K562 (cell line): ENCODE data around the gene ZNF554. TPM values are rescaled to one million over a fixed set of nuclear protein-coding genes. Genes with fewer than 3 reads are reported as not detected.

Experiments
- HDAC2 ChIP-seq: fragments of 450-650 bp; IDR thresholded peaks from 2 replicates; pipeline ENCODE4 v1.6.1; 2016; ENCODE audit warnings: mild to moderate bottlenecking
- LEF1 ChIP-seq: fragments of 450-650 bp; IDR thresholded peaks from 2 replicates; pipeline ENCODE4 v1.6.1; 2016; ENCODE audit warnings: mild to moderate bottlenecking
- NFIC ChIP-seq: fragments of 450-650 bp; IDR thresholded peaks from 2 replicates; pipeline ENCODE4 v1.6.1; 2017; ENCODE audit warnings: mild to moderate bottlenecking, inconsistent platforms
- RBBP5 ChIP-seq: fragments of 200-600 bp; sonication (generic); IDR thresholded peaks from 2 replicates; pipeline ENCODE4 v1.6.1; 2012; ENCODE audit warnings: borderline replicate concordance, mild to moderate bottlenecking, low read length, control low read depth, inconsistent platforms; ENCODE audit not compliant: insufficient read depth, poor library complexity, severe bottlenecking
- RBM25 ChIP-seq: fragments of 200-400 bp; formaldehyde crosslinking; IDR thresholded peaks from 2 replicates; pipeline ENCODE4 v1.6.1; 2018; ENCODE audit warnings: low read length, low read depth, moderate library complexity; ENCODE audit not compliant: severe bottlenecking
- SP1 ChIP-seq: sonication (generic); formaldehyde crosslinking; IDR thresholded peaks from 2 replicates; pipeline ENCODE4 v1.8.1; 2022; ENCODE audit warnings: mild to moderate bottlenecking, missing genetic modification reagents
- TOE1 ChIP-seq, 2 experiments: fragments of 450-650 bp in 1 of 2; sonication (generic) in 1 of 2; formaldehyde crosslinking in 1 of 2; IDR thresholded peaks; 2 replicates each; pipeline versions ENCODE4 v1.7.1 to v1.8.0; 2016 to 2022; ENCODE audit warnings: borderline replicate concordance in 2 of 2, mild to moderate bottlenecking in 2 of 2, antibody characterized with exemption in 1 of 2, inconsistent platforms in 1 of 2, low read depth in 1 of 2, missing genetic modification reagents in 1 of 2, moderate library complexity in 1 of 2
- ZNF408 ChIP-seq: fragments of 250-450 bp; sonication (Bioruptor Pico); IDR thresholded peaks from 2 replicates; pipeline ENCODE4 v1.4.0; 2020; ENCODE audit warnings: low read depth, mild to moderate bottlenecking, moderate library complexity
- ZNF696 ChIP-seq: fragments of 250-450 bp; sonication (Bioruptor Pico); conservative IDR thresholded peaks from 2 replicates; pipeline ENCODE4 v1.4.0; 2020; ENCODE audit warnings: mild to moderate bottlenecking, moderate library complexity
- ZSCAN29 ChIP-seq: fragments of 450-650 bp; IDR thresholded peaks from 2 replicates; pipeline ENCODE4 v1.6.1; 2017
- polyA plus RNA-seq, 8 experiments: library from polyadenylated mRNA; depleted of rRNA in 4 of 8; stranded (reverse) in 5 of 8; unstranded in 3 of 8; fragments of >200 nt; fragmentation: Nextera tagmentation in 2 of 8; fragmentation: Illumina TruSeq in 1 of 8; extraction: Ambion mirVana in 2 of 8; extraction: Trizol in 1 of 8; gene quantifications; 2 replicates each; pipeline versions ENCODE4 v1.2.1 to v1.2.3, GENCODE V29; 2011 to 2014; ENCODE audit warnings: inconsistent platforms in 1 of 8, missing spikeins in 1 of 8
- total RNA-seq, 7 experiments: library from RNA; depleted of rRNA in 6 of 7; stranded (reverse); fragments of >200 nt in 6 of 7; fragmentation: Illumina TruSeq in 2 of 7; extraction: Trizol in 2 of 7; gene quantifications; 2 replicates each; pipeline versions ENCODE4 v1.2.1 to v1.2.3, GENCODE V29; 2011 to 2021; ENCODE audit warnings: low replicate concordance in 1 of 7
- TF ChIP-seq, protein P1 (sequence below): fragments of 450-650 bp; IDR thresholded peaks from 2 replicates; pipeline ENCODE4 v1.6.1; 2016; ENCODE audit warnings: mild to moderate bottlenecking, moderate library complexity
- TF ChIP-seq, protein P2 (sequence below): fragments of 450-650 bp; IDR thresholded peaks from 2 replicates; pipeline ENCODE4 v1.6.1; 2016; ENCODE audit warnings: borderline replicate concordance

The ZNF554 gene
- total and polyA plus RNA-seq, 9 of the 15 experiments (the other 6 are each of a cell fraction or from before 2014, with no cell fraction given), result 0.07 to 1.8 (median 1.1) TPM

DNA sequence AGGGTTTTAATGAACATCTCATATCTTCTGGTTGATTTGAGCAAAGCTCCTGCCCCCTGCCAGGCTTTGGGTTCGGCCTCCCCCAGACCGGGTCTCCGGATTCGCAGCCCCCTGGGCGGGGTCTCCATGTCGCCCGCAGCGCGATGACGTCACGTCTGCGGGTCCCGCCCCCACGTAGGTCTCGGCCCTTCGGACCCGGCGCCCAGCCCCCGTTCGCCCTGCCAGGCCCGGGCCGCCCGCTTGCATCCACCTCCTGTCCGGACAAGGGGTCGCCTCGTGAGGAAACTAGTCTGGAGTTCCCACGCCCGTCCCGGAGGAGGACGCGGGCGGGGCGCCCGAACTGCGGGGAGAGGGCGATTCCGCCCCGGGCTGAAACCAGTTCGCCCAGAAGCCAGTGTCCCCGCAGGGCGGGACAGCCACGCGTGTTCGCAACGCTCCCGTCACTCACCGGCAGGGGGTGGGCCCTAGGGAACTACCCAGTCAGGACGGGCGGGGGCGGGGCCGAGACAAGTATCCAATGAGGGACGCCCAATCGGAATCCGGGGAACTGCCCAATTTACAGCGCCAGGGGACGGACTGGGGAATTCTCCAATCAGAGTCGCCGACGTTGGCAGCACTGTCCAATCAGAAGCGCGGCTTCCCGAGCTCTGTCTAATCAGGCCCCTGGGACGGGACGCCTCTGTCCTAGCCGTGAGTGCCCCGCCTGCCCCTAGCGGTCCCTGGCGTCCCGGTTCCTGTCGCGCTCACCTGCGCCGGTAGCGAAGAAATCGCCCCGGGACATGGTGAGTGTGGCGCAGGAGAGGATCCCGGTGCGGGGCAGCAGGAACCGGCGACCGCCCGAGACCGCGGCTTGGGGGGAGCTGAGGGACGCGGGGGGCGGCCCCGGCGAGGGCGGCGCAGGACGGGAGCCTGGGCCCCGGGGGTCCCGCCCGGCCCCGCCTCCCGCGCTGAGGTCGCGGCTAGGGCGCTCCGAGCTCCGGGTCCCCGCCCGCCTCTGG, 21.4 kb downstream of the ZNF554 start, which contains the start of gene ZNF555 (continued):
- TF ChIP-seq RBBP5, result peak; percentile 85
- TF ChIP-seq, protein P1, sequence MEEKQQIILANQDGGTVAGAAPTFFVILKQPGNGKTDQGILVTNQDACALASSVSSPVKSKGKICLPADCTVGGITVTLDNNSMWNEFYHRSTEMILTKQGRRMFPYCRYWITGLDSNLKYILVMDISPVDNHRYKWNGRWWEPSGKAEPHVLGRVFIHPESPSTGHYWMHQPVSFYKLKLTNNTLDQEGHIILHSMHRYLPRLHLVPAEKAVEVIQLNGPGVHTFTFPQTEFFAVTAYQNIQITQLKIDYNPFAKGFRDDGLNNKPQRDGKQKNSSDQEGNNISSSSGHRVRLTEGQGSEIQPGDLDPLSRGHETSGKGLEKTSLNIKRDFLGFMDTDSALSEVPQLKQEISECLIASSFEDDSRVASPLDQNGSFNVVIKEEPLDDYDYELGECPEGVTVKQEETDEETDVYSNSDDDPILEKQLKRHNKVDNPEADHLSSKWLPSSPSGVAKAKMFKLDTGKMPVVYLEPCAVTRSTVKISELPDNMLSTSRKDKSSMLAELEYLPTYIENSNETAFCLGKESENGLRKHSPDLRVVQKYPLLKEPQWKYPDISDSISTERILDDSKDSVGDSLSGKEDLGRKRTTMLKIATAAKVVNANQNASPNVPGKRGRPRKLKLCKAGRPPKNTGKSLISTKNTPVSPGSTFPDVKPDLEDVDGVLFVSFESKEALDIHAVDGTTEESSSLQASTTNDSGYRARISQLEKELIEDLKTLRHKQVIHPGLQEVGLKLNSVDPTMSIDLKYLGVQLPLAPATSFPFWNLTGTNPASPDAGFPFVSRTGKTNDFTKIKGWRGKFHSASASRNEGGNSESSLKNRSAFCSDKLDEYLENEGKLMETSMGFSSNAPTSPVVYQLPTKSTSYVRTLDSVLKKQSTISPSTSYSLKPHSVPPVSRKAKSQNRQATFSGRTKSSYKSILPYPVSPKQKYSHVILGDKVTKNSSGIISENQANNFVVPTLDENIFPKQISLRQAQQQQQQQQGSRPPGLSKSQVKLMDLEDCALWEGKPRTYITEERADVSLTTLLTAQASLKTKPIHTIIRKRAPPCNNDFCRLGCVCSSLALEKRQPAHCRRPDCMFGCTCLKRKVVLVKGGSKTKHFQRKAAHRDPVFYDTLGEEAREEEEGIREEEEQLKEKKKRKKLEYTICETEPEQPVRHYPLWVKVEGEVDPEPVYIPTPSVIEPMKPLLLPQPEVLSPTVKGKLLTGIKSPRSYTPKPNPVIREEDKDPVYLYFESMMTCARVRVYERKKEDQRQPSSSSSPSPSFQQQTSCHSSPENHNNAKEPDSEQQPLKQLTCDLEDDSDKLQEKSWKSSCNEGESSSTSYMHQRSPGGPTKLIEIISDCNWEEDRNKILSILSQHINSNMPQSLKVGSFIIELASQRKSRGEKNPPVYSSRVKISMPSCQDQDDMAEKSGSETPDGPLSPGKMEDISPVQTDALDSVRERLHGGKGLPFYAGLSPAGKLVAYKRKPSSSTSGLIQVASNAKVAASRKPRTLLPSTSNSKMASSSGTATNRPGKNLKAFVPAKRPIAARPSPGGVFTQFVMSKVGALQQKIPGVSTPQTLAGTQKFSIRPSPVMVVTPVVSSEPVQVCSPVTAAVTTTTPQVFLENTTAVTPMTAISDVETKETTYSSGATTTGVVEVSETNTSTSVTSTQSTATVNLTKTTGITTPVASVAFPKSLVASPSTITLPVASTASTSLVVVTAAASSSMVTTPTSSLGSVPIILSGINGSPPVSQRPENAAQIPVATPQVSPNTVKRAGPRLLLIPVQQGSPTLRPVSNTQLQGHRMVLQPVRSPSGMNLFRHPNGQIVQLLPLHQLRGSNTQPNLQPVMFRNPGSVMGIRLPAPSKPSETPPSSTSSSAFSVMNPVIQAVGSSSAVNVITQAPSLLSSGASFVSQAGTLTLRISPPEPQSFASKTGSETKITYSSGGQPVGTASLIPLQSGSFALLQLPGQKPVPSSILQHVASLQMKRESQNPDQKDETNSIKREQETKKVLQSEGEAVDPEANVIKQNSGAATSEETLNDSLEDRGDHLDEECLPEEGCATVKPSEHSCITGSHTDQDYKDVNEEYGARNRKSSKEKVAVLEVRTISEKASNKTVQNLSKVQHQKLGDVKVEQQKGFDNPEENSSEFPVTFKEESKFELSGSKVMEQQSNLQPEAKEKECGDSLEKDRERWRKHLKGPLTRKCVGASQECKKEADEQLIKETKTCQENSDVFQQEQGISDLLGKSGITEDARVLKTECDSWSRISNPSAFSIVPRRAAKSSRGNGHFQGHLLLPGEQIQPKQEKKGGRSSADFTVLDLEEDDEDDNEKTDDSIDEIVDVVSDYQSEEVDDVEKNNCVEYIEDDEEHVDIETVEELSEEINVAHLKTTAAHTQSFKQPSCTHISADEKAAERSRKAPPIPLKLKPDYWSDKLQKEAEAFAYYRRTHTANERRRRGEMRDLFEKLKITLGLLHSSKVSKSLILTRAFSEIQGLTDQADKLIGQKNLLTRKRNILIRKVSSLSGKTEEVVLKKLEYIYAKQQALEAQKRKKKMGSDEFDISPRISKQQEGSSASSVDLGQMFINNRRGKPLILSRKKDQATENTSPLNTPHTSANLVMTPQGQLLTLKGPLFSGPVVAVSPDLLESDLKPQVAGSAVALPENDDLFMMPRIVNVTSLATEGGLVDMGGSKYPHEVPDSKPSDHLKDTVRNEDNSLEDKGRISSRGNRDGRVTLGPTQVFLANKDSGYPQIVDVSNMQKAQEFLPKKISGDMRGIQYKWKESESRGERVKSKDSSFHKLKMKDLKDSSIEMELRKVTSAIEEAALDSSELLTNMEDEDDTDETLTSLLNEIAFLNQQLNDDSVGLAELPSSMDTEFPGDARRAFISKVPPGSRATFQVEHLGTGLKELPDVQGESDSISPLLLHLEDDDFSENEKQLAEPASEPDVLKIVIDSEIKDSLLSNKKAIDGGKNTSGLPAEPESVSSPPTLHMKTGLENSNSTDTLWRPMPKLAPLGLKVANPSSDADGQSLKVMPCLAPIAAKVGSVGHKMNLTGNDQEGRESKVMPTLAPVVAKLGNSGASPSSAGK, result peak; percentile 88
- peak; percentile 95 for TF ChIP-seq HDAC2
- TF ChIP-seq ZNF408, result no peak
- TF ChIP-seq ZNF696 (CRISPR knock-in tag), result no peak
- TF ChIP-seq NFIC, result peak; percentile 82
- peak; percentile 51; the same call in 1 of the 2 replicates for TF ChIP-seq TOE1 (IDR thresholded peaks at IDR 0.05; ENCODE audit: borderline replicate concordance)
- TF ChIP-seq TOE1 (CRISPR knock-in tag; IDR thresholded peaks at IDR 0.05; ENCODE audit: borderline replicate concordance, low read depth), result no peak
- TF ChIP-seq RBM25, result peak; percentile 95
- TF ChIP-seq, protein P2, sequence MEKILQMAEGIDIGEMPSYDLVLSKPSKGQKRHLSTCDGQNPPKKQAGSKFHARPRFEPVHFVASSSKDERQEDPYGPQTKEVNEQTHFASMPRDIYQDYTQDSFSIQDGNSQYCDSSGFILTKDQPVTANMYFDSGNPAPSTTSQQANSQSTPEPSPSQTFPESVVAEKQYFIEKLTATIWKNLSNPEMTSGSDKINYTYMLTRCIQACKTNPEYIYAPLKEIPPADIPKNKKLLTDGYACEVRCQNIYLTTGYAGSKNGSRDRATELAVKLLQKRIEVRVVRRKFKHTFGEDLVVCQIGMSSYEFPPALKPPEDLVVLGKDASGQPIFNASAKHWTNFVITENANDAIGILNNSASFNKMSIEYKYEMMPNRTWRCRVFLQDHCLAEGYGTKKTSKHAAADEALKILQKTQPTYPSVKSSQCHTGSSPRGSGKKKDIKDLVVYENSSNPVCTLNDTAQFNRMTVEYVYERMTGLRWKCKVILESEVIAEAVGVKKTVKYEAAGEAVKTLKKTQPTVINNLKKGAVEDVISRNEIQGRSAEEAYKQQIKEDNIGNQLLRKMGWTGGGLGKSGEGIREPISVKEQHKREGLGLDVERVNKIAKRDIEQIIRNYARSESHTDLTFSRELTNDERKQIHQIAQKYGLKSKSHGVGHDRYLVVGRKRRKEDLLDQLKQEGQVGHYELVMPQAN, result peak; percentile 62; the same call in 1 of the 2 replicates
- peak; percentile 89 for TF ChIP-seq SP1 (CRISPR knock-in tag)
- TF ChIP-seq LEF1, result peak; percentile 74
- TF ChIP-seq ZSCAN29, result 0 out of 2 replicates have a peak, but pooled peaks have one; percentile 21
